Coronary artery (tissue), 2 donors: ENCODE results near the gene FAM120A.

Experiments used
- DNase-seq: peaks from one replicate; pipeline ENCODE4 v3.0.0-alpha.2; 2017; ENCODE audit warnings: low spot score
- H3K27ac ChIP-seq, 2 donors: fragments of 200-600 bp; sonication (generic); one replicate each; pipeline ENCODE4 v1.5.1; 2016 to 2019
- H3K4me3 ChIP-seq: fragments of 200-600 bp; sonication (generic); 2 replicates; pipeline ENCODE4 v1.5.1; 2016; ENCODE audit warnings: mild to moderate bottlenecking, moderate library complexity
- CTCF ChIP-seq: fragments of 200-600 bp; sonication (generic); IDR thresholded peaks from one replicate; pipeline ENCODE4 v1.5.1; 2019; ENCODE audit warnings: antibody characterized with exemption

FAM120A gene

GRCh38 chr9:93419023-93419422 lies 32.5 kb upstream of the FAM120A start:
- TF ChIP-seq CTCF = no peak

DNA sequence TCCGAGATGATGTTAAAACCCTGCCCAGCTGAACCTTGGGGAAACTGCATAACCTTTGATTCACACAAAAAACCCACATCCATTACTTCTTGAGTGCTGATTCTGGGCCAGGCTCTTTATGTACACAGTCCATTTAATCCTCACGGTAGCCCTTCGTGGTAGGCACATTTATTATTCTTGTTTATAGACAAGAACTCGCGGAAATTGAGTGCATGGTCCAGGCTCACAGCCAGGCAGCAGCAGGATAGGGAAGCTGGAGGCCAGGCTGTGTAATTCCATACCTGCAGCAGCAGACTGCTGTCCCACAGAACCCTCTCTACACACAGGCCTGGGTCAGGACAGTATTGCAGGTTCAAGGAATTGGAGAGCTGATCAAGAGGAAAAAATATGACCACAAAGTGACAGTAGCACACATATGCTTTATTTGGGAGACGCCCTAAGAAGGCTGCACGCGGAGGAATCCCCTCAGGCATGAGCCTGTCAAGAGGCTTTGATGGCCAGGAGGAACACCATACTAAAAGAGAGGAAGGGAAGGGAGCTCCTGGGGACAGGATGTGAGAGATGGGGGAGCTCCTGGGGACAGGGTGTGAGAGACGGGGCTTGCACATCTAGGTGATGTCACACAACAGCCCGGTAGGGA lies 28.4 kb upstream of the FAM120A start:
- DNase-seq = no peak
- no peak overlapping the region for H3K27ac ChIP-seq

More at GRCh38 chr9:93419023-93419422, 32.5 kb upstream of the FAM120A start:
- Histone ChIP-seq H3K27ac (no peak overlapping the region), H3K4me3 (no peak overlapping the region)
- DNase-seq = no peak

DNA sequence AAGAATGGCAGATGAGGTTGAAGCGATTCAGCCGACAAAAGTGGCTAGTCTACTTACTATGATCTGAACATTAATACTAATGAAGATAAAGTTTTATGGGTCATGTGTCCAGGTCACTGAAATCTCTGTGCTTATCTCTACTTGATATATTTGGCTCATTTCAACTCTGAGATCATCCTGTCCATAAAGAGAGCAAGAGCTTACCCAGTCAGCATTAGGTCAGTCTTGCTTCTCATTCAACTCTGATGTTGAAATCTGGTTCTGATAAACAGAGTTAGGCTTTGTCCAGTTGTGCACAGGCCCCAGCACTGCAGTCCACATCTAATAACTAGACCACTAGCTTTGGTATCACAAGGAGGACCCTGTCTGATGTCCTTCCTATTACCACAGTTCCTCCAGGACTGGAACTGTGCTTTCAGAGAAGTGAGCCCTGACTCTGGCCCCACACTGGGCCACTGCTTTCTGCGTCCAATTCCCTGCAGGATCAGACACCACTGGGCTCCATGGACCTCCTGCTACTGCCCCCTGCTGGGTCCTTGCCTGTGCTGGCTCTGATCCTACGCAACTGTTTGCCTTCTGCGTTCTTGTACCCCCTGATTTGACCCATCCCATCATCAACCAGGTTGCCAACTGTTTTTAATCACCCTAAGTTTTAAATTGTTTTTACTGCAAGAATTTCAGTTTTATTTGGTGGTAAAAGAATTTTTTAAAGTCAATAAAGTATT lies 23.7 kb upstream of the FAM120A start:
- no peak for TF ChIP-seq CTCF
- H3K27ac ChIP-seq = no peak overlapping the region
- DNase-seq = no peak

More for the DNA sequence above, 28.4 kb upstream of the FAM120A start:
- no peak for TF ChIP-seq CTCF
- H3K4me3 ChIP-seq = no peak overlapping the region

GRCh38 chr9:93431539-93432105 lies 19.9 kb upstream of the FAM120A start:
- Histone ChIP-seq H3K27ac (no peak overlapping the region), H3K4me3 (no peak overlapping the region)
- no peak for TF ChIP-seq CTCF
- DNase-seq = no peak

More for the DNA sequence above, 23.7 kb upstream of the FAM120A start:
- no peak overlapping the region for H3K4me3 ChIP-seq

DNA sequence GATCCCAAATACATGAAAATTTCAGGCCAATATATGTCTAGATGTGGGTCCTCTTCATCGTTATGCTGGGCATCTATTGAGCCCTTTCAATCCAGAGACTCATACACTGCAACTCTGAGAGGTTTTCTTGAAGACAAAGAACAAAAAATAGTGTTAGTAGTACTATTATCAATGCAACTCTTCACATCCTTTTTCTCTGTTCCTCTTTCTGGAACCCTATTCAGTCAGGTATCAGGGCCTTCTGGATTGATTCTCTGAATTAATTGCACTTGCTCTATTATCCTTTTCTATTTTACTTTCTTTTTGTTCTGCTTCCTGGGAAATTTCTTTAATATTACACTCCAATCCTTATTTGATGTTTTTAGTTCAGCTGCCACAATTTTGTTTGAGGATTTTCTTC lies 18.5 kb upstream of the FAM120A start:
- no peak for TF ChIP-seq CTCF
- H3K27ac ChIP-seq = no peak overlapping the region
- no peak for DNase-seq
- no peak overlapping the region for H3K4me3 ChIP-seq

GRCh38 chr9:93434056-93434455 lies 17.4 kb upstream of the FAM120A start:
- no peak for DNase-seq
- no peak overlapping the region for H3K27ac ChIP-seq
- TF ChIP-seq CTCF = no peak
- no peak overlapping the region for H3K4me3 ChIP-seq
